Calu3 (cell line): ENCODE results near the gene RAB40C. TPM values are rescaled to one million over a fixed set of nuclear protein-coding genes. Genes with fewer than 3 reads are reported as not detected.

Experiments used
- BruUV-seq: library from RNA; stranded (reverse); fragments of 400-500 nt; replicated peaks from 2 replicates; lab custom pipeline; 2021; lab: Mats Ljungman, UMichigan
- CTCF ChIA-PET: fragments of 300-600 bp; sonication (Branson Sonifier 250); formaldehyde crosslinking; loops from one replicate; lab custom pipeline; 2022; ENCODE audit warnings: antibody characterized with exemption; lab: Charles Lee
- DNase-seq: peaks from one replicate; pipeline ENCODE4 v3.0.0; 2022
- H3K27ac Mint-ChIP-seq: one replicate; pipeline ENCODE4 v1.8.0; 2022; ENCODE audit warnings: mixed read lengths; ENCODE audit not compliant: unreplicated experiment
- H3K27me3 Mint-ChIP-seq: one replicate; pipeline ENCODE4 v1.8.0; 2022; ENCODE audit warnings: mixed read lengths; ENCODE audit not compliant: unreplicated experiment
- H3K36me3 Mint-ChIP-seq: one replicate; pipeline ENCODE4 v1.8.0; 2022; ENCODE audit warnings: mild to moderate bottlenecking, moderate library complexity, mixed read lengths; ENCODE audit not compliant: insufficient read depth, unreplicated experiment
- H3K4me1 Mint-ChIP-seq: one replicate; pipeline ENCODE4 v1.8.0; 2022; ENCODE audit warnings: mild to moderate bottlenecking, low read depth, mixed read lengths; ENCODE audit not compliant: unreplicated experiment
- H3K4me3 Mint-ChIP-seq: one replicate; pipeline ENCODE4 v1.8.0; 2022; ENCODE audit warnings: mild to moderate bottlenecking, low read depth, moderate library complexity, mixed read lengths; ENCODE audit not compliant: unreplicated experiment
- H3K9me3 Mint-ChIP-seq: one replicate; pipeline ENCODE4 v1.8.0; 2022; ENCODE audit warnings: low read depth, mixed read lengths; ENCODE audit not compliant: unreplicated experiment
- CTCF ChIP-seq: fragments of 200-600 bp; IDR thresholded peaks from one replicate; pipeline ENCODE4 v1.8.0; 2022; ENCODE audit warnings: antibody characterized with exemption; ENCODE audit not compliant: unreplicated experiment
- intact Hi-C: fragments of 100-400 bp; cut with micrococcal nuclease; formaldehyde crosslinking; loops from one replicate; pipeline ENCODE4 v1.10.0; 2022; ENCODE audit not compliant: unreplicated experiment
- total RNA-seq: library from RNA; stranded (reverse); gene quantifications from 2 replicates; pipeline ENCODE4 v1.2.3, GENCODE V29; 2022

RAB40C gene
- total RNA-seq, 1 experiment from 2014 or later, result 35.6 TPM

- H3K4me1 Mint-ChIP-seq, result no peaks in the 10 kb centered on the region
- no peaks in the 10 kb centered on the region for H3K27me3 Mint-ChIP-seq
- peak; percentile 97 for DNase-seq
- no TSS peak for BruUV-seq
- intact Hi-C loops, result no loop called here
- H3K4me3 Mint-ChIP-seq, result peak within 1 kb of the TSS; percentile 87
- H3K36me3 Mint-ChIP-seq, result peaks cover 46% of the 10 kb centered on the region
- TF ChIP-seq CTCF, result peak; percentile 83
- H3K9me3 Mint-ChIP-seq, result no peaks in the 10 kb centered on the region
- H3K27ac Mint-ChIP-seq, result peak within 1 kb of the TSS; percentile 61
- CTCF ChIA-PET, result interaction anchor here (0.5 to 1.3 kb wide), 3 partner anchors 20 to 663 kb away, joined by 3 read pairs; partner anchors contain the start of gene HAGHL
Observed at GRCh38 chr16:667780-668518, 78.1 kb downstream of the RAB40C start, which contains the start of gene RHOT2. Gene RHOT2 (plus strand): TSS chr16:668132. CDS start chr16:668200, 68 bp downstream.

GRCh38 chr16:668519-669171, 78.8 kb downstream of the RAB40C start:
- no peaks in the 10 kb centered on the region for H3K4me1 Mint-ChIP-seq
- no TSS peak for BruUV-seq
- no peak for TF ChIP-seq CTCF
- CTCF ChIA-PET, result interaction anchor here (0.5 to 1.3 kb wide), 2 partner anchors 21 to 316 kb away, joined by 3 to 5 read pairs; partner anchors contain the start of gene AXIN1
- H3K9me3 Mint-ChIP-seq, result no peaks in the 10 kb centered on the region
- peaks cover 51% of the 10 kb centered on the region for H3K36me3 Mint-ChIP-seq
- H3K27me3 Mint-ChIP-seq, result no peaks in the 10 kb centered on the region
- no peak for DNase-seq
- H3K27ac Mint-ChIP-seq, result no peak overlapping the region
- H3K4me3 Mint-ChIP-seq, result peak overlapping the region; percentile 87
- intact Hi-C loops, result no loop called here

DNA sequence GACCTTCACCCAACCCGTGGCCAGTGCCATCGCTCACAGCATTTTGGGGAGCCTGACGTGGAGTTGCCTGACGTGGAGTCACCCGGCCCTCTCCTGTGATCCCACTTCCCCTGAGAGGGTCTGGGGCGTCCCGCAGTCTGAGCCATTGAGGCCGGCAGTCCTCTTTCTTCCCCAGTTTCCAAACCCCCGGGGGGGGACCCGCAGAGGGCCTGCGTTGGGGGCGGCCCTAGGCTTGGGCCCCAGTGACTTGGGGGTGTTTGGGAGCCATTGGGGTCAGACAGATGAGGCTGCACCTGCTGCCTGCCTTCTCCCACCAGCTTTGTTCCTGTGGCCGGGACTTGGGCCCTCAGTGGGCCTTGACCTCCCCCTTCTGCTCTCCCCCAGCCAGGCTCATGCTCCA, 79.8 kb downstream of the RAB40C start:
- Mint-ChIP-seq H3K4me1 (no peaks in the 10 kb centered on the region), H3K9me3 (no peaks in the 10 kb centered on the region), H3K27ac (no peak overlapping the region), H3K36me3 (peaks cover 60% of the 10 kb centered on the region), H3K4me3 (peak overlapping the region; percentile 87), H3K27me3 (no peaks in the 10 kb centered on the region)
- CTCF ChIA-PET, result no interaction called here
- intact Hi-C loops, result no loop called here
- BruUV-seq, result no TSS peak
- DNase-seq, result no peak
- no peak for TF ChIP-seq CTCF

GRCh38 chr16:670485-671352, 80.9 kb downstream of the RAB40C start:
- H3K9me3 Mint-ChIP-seq, result no peaks in the 10 kb centered on the region
- no peak for TF ChIP-seq CTCF
- peak overlapping the region; percentile 87 for H3K4me3 Mint-ChIP-seq
- H3K4me1 Mint-ChIP-seq, result no peaks in the 10 kb centered on the region
- H3K27me3 Mint-ChIP-seq, result no peaks in the 10 kb centered on the region
- intact Hi-C loops, result no loop called here
- BruUV-seq, result TSS peak; percentile 17
- peaks cover 68% of the 10 kb centered on the region for H3K36me3 Mint-ChIP-seq
- H3K27ac Mint-ChIP-seq, result no peak overlapping the region
- DNase-seq, result no peak
- CTCF ChIA-PET, result no interaction called here
